CD4-positive, alpha-beta T cell treated with Interleukin-4 for 1 hour (primary cell): Measurements from ENCODE around the gene SLC24A1.

Source experiments
- DNase-seq, 2 donors: peaks; one replicate each; pipeline ENCODE4 v3.0.0-alpha.2; 2020 to 2022

SLC24A1 gene

DNA sequence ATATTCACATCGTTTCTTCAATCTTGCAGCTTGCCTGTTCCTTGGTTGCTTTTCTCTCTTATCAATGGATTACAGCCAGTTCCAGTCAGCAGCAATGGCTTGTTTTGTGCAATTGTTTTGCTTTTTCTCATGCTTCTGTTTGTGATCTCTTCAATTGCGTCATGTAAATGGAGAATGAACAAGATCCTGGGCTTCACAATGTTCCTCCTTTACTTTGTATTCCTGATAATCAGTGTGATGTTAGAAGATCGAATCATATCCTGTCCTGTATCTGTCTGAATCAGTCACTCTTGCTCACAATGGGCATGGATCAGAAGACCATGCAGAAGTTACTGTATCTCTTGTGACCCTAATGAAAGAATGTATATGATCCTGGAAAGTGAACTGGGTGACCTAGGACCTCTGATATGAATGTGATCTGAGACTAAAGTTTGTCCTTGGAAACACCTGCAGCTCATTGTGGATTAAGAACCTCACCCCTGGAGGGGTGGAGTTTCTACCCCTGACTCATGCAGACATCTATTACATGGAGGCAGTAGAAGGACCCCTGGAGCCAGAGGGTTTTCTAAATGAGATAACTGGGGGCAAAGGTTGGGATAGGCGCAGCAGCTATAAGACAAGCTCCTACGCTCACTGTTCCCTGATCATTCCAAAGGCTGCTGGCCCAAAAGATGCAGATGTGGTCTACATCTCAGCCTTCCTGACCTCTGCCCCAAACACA is 32.2 kb downstream of the SLC24A1 start:
- DNase-seq = no peak

DNA sequence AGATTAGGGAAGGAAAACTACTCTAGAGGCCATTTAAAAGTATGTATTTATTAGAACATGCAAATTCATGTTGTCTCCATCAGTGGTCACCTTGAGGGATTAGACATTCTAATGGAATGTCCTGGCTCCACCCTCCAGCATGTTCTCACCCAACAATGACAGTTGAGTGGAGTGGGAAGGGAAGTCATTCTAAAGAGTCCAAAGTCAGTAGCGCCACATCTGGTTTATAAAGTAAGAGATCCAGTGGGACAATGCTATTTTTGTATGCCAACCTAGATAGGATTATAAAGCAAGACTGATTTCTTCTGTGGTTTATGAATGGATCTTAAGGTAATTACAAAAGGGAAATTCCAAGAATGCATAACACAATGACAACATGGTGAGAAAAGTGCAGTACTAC is 33.3 kb downstream of the SLC24A1 start:
- DNase-seq = no peak

- DNase-seq = no peak
Measured at GRCh38 chr15:65655457-65655856, 33.7 kb downstream of the SLC24A1 start.

- no peak for DNase-seq
Measured at GRCh38 chr15:65659502-65660052, 37.8 kb downstream of the SLC24A1 start.

DNA sequence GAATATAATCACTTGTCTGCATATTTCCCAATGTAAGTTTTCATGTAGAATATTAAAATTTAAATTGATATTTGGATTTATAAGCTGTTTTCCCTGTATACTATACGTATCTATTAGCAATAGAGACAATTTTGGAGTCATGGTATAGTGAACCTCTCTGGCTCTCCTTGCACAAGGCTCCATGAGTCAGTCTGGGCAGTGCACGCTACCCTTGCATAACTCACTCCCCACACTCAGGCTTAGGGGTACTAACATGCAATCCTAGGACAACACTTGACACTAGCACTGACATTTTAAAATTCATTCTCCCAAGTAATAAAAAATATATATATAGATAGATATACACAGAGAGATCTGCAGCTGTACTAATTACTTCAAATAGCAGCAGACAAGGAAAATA is 39.2 kb downstream of the SLC24A1 start:
- DNase-seq = no peak

GRCh38 chr15:65663521-65663920 is 41.8 kb downstream of the SLC24A1 start:
- no peak for DNase-seq

DNA sequence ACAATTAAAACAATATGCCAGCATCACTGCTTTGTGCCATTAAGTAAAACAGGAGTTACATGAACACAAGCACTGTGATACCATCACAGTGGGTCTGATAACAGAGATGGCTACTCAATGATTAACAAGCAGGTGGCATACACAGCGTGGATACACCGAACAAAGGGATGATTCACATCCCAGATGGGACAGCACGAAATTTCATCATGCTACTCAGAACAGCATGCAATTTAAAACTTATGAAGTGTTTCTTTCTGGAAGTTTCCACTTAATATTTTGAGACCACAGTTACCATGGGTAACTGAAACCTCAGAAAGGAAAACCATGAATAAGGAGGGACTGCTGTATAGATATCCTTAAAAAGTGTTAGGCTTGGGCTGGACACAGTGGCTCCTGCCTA is 44.5 kb downstream of the SLC24A1 start:
- no peak for DNase-seq

DNA sequence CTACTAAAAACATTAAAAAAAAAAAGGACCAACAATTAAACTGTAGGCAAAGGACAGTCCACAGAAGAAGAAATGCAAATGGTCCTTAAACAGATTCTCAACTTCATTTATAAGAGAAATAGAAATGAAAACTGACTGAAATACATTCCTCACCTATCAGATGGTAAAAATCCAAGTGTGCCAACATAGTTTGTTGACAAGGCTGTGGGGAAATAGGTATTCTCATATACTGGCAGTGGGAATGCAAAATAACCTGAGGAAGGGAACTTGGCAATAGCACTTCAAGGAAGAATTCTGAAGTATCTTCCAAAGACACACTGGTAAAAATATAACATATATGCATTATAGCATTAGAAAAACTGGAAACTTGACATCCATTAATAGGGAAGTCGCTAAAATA is 53.8 kb downstream of the SLC24A1 start:
- DNase-seq = no peak

DNA sequence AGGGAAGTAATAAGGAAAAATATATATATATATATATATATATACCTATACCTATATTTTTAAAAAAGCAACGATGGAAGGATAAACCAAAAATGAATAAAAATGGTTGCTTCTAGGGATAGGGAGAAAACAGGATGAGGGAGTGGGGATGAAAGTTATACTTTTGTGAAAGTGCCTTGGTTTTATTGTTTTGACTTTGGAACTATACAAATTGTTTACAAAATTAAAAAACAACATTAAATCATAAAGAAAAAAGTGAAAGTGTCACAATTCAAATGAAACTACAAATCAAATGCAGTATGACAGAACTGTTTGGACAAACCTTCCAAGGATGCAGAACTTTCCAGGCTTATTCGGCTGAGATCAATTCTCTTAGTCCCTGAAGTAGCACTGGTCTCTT is 54.4 kb downstream of the SLC24A1 start:
- no peak for DNase-seq

DNA sequence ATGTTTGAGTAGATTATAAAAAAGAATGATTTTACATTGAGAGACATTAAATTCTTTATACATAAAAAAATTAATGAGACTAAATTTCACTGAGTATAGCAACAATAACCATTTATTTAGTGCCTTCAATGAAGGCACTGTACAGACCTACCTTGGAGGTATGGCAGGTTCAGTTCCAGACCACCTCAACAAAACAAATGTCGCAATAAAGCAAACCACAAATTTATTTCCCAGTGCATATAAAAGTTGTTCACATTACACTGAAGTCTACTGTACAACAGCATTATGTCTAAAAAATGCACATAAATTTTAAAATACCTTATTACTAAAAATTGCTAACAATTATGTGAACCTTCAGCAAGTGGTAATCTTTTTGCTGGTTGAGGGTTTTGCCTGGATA is 58.8 kb downstream of the SLC24A1 start:
- no peak for DNase-seq

DNA sequence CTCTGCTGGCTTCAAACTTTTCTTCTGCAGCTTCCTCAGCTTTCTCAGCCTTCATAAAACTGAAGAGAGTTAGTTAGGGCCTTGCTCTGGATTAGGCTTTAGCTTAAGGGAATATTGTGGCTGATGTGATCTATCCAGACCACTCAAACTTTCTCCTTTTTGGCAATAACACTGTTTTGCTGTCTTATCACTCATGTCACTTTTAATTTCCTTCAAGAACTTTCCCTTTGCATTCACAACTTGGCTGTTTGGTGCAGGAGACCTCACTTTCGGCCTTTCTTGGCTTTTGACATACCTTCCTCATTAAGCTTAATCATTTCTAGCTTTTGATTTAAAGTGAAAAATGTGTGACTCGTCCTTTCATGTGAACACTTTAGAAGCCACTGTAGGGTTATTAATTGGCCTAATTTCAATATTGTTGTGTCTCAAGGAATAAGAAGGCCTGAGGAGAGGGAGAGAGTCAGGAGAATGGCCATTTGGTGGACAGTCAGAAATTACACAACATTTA is 60.7 kb downstream of the SLC24A1 start:
- no peak for DNase-seq

DNA sequence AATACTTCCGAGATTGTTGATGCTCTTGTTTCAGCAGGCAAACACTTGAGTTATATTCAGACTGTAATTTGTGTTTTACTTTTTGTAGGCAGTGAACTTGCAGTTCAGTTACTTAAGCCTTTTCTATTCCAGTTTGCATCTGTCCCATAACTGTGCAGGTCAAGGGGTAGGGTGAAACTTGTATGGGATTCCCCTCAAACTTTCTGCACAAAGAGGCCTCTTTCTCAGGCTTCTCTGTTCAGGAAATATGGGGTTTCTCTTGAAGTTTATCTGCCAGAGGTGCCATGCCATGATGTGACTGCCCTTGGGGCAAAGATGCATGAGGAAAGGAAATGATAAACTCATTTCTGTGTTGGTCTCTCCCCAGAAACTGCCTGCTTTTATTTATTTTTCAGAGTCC is 66.7 kb downstream of the SLC24A1 start:
- DNase-seq = no peak

DNA sequence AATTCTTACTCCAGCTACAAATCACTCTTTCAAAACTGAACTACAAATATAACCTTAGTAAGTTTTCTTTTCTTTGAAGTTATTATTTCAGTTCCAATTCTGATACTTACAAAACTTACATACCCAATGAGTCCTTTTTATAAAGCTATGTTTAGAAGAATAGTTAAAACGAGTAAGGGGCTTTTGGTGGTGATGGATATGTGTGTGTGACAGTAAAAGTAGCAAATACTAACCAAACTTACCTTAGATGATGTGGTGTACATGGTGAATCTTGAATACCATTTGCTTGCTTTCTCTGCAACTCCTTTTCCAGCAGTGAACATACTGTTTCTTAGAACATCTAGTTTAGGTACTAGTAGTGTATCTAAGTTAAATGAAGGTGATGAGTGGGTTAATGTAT is 68.4 kb downstream of the SLC24A1 start:
- DNase-seq = no peak

DNA sequence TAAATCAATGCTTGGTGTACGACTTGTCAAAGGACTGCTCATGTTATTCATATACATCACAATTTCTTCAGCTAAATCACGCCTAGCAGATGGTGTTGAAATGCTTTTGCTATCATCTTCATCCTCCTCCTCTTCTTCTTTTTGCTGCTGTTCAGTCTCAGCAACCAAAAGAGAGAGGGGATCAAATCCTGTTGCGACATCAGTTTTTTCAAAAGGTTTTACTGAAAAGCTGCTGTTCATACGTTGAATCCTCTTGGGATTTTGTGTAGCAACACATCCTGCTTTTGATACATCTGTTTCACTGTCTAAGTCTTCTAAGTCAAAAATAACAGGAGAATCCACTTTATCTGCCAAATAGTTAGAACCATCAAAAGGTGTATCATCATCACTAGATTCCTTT is 69.0 kb downstream of the SLC24A1 start:
- DNase-seq = no peak

DNA sequence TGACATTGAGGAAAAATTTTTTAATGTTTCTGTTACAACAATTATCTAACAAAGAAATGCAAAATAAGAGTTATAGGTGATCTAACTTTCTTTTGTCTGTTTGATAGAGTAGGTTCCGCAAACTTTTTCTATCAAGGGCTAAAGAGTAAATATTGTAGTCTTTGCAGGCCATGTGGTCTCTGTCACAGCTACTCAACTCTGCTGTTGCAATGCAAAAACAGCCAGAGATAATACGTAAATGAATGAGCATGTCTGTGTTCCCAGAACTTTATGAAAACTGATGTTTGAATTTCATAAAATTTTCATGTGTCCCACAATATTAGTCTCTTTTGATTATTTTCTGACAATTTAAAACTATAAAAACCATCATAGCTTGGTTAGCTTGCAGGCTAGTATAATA is 73.3 kb downstream of the SLC24A1 start:
- DNase-seq = no peak
